LNCaP clone FGC (cell line): ENCODE results near the gene OTOGL.

Experiments
- DNase-seq: peaks from one replicate; pipeline ENCODE4 v3.0.0-alpha.2; 2011; ENCODE audit warnings: low read depth
- H3K4me3 ChIP-seq: 2 replicates; pipeline ENCODE4 v1.5.1; 2011; ENCODE audit warnings: mild to moderate bottlenecking, low read depth, low read length, control low read depth
- TF ChIP-seq, protein P1 (sequence below): IDR thresholded peaks from 2 replicates; pipeline ENCODE4 v1.5.1; 2012; ENCODE audit warnings: mild to moderate bottlenecking; ENCODE audit not compliant: control insufficient read depth, insufficient read depth; ENCODE audit errors: extremely low read depth

Gene OTOGL

DNA sequence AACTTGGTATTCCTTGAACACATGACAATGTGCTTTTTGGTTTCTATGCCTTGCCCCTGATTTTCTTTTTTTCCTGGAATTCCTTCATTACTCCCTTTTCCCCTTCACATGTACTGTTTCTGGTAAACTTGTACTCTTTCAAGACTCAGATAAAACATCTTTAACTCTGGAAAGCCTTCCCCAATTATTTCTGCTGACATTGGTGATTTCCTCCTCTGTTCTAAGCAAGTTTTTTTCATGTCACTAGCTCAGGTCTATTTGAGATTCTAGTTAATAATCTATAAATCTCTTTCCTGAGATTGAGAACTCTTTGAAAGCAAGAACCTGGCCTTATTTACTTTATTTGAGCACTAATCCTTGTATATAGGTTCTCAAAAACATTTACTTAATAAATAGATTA is 320.7 kb downstream of the OTOGL start:
- TF ChIP-seq, protein P1, sequence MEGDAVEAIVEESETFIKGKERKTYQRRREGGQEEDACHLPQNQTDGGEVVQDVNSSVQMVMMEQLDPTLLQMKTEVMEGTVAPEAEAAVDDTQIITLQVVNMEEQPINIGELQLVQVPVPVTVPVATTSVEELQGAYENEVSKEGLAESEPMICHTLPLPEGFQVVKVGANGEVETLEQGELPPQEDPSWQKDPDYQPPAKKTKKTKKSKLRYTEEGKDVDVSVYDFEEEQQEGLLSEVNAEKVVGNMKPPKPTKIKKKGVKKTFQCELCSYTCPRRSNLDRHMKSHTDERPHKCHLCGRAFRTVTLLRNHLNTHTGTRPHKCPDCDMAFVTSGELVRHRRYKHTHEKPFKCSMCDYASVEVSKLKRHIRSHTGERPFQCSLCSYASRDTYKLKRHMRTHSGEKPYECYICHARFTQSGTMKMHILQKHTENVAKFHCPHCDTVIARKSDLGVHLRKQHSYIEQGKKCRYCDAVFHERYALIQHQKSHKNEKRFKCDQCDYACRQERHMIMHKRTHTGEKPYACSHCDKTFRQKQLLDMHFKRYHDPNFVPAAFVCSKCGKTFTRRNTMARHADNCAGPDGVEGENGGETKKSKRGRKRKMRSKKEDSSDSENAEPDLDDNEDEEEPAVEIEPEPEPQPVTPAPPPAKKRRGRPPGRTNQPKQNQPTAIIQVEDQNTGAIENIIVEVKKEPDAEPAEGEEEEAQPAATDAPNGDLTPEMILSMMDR = no peak
- H3K4me3 ChIP-seq = no peak overlapping the region
- DNase-seq = no peak

GRCh38 chr12:80422550-80422949 is 323.2 kb downstream of the OTOGL start:
- TF ChIP-seq, protein P1 = no peak
- DNase-seq = no peak
- no peak overlapping the region for H3K4me3 ChIP-seq
